Measurements from ENCODE around the gene SUMO4. TPM values are rescaled to one million over a fixed set of nuclear protein-coding genes. Genes with fewer than 3 reads are reported as not detected.
"Not testable (repeated sequence)": the region's sequence is repeated elsewhere in the genome, so short reads cannot be mapped to it uniquely, and the experiment has no call there.

SUMO4 gene
- polyA plus RNA-seq, 3 donors: 0.22 to 0.29 (median 0.27) TPM

DNA sequence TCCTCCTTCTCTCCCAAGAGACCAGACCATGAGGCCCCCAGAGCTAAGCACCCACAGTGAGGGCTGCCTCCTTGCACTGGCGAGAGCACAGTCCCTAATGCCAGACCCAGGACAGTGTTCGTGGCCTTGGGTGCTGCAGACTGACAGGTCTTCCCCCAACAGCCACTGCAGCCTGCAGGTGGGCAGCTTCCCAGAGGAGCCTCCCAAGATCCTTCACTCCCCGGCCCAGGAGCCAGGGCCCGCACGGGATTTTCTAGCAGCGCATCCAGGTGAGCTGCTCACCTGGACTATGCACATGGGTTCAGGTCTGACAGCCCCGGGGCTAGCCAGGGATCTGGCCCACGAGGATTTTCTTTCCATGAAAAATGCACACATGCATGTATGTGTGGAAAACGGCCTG lies 41.7 kb downstream of the SUMO4 start:
- Mint-ChIP-seq H3K27me3 (ENCODE audit: low read depth in 3 of 3) (peaks cover 0 to 4% (median 2%) of the 10 kb centered on the region in 3 donors), H3K27ac (no peak overlapping the region), H3K4me3 (no peak overlapping the region), H3K4me1 (peaks cover 2% of the 10 kb centered on the region), H3K36me3 (peaks cover 0 to 2% of the 10 kb centered on the region in 2 donors), H3K9me3 (peaks cover 0 to 9% (median 3%) of the 10 kb centered on the region in 7 donors)
- Histone ChIP-seq H3K4me2 (replicated peaks; ENCODE audit: extremely low read depth, low read length, poor library complexity, severe bottlenecking) (no peak overlapping the region), H3K4me3 (replicated peaks in 1 of 3; ENCODE audit: low read depth in 2 of 3, low read length in 3 of 3) (no peak overlapping the region), H3K27ac (ENCODE audit: low read depth in 1 of 2, low read length in 2 of 2) (no peak overlapping the region), H2AFZ (ENCODE audit: insufficient read depth, low read depth, low read length, poor library complexity, severe bottlenecking) (no peak overlapping the region), H3K9ac (ENCODE audit: insufficient read depth, low read length, poor library complexity, severe bottlenecking) (no peak overlapping the region), H4K20me1 (ENCODE audit: insufficient read depth, low read length) (no peaks in the 10 kb centered on the region), H3K27me3 (ENCODE audit: control insufficient read depth in 2 of 2, insufficient read depth in 2 of 2, low read length in 2 of 2) (no peaks in the 10 kb centered on the region), H3K9me3 (replicated peaks in 1 of 2; ENCODE audit: control insufficient read depth in 1 of 2, insufficient read depth in 1 of 2, low read length in 2 of 2) (no peaks in the 10 kb centered on the region), H3K4me1 (ENCODE audit: control insufficient read depth in 1 of 2, insufficient read depth in 2 of 2, low read length in 2 of 2) (no peaks in the 10 kb centered on the region), H3K36me3 (replicated peaks in 1 of 2; ENCODE audit: control insufficient read depth in 1 of 2, insufficient read depth in 2 of 2, low read length in 2 of 2) (no peaks in the 10 kb centered on the region), H3K79me2 (ENCODE audit: insufficient read depth, low read length) (no peaks in the 10 kb centered on the region)
- no peak for DNase-seq
- WGBS (ENCODE audit: insufficient coverage): 92% methylated on average over 8 of the region's 9 CpGs
- TF ChIP-seq, protein P1, sequence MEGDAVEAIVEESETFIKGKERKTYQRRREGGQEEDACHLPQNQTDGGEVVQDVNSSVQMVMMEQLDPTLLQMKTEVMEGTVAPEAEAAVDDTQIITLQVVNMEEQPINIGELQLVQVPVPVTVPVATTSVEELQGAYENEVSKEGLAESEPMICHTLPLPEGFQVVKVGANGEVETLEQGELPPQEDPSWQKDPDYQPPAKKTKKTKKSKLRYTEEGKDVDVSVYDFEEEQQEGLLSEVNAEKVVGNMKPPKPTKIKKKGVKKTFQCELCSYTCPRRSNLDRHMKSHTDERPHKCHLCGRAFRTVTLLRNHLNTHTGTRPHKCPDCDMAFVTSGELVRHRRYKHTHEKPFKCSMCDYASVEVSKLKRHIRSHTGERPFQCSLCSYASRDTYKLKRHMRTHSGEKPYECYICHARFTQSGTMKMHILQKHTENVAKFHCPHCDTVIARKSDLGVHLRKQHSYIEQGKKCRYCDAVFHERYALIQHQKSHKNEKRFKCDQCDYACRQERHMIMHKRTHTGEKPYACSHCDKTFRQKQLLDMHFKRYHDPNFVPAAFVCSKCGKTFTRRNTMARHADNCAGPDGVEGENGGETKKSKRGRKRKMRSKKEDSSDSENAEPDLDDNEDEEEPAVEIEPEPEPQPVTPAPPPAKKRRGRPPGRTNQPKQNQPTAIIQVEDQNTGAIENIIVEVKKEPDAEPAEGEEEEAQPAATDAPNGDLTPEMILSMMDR (IDR thresholded peaks at IDR 0.05): no peak
- intact Hi-C loops (cut with micrococcal nuclease): no loop called here

DNA sequence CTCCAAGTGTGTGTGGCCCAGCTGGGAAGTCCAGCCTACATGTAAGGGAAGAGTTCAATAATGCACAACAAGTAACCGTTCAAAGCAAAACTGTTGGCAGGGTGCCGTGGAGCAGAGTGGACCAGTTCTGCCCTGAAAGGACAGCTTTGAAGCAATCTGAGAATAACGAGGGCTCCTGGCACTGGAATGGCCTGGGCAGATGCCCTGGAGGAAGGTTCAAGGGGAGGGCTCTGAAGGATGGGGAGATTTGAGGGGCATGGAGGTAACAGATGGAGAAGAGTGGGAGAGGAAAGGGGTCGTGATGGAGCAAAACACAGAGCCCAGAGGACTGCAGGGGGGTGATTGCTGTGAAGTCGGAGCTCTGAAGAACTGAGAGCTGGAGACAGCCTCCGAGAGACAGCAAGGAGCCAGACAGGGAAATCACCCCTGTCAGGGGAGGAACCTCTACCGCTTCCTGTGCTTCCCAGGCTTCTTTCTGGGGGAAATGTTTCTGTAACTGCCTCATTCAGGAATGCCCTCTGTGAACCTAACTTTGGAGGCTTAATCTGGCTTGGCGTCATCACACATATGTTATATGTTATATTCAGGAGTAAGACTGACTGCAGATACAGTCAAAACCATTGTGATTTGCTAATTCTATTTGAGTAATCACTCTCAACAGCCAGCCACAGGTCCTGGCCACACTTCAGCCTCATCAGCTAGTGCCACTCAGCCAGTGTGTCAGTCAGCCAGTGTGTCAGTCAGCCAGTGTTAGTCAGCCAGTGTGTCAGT lies 43.5 kb downstream of the SUMO4 start:
- no peak overlapping the region for H3K4me3 Mint-ChIP-seq
- peaks cover 0 to 9% (median 3%) of the 10 kb centered on the region in 7 donors for H3K9me3 Mint-ChIP-seq
- peaks cover 2% of the 10 kb centered on the region for H3K4me1 Mint-ChIP-seq
- Histone ChIP-seq H2AFZ (ENCODE audit: insufficient read depth, low read depth, low read length, poor library complexity, severe bottlenecking) (no peak overlapping the region), H3K4me1 (ENCODE audit: control insufficient read depth in 1 of 2, insufficient read depth in 2 of 2, low read length in 2 of 2) (no peaks in the 10 kb centered on the region), H3K27me3 (ENCODE audit: control insufficient read depth in 2 of 2, insufficient read depth in 2 of 2, low read length in 2 of 2) (no peaks in the 10 kb centered on the region), H3K36me3 (replicated peaks in 1 of 2; ENCODE audit: control insufficient read depth in 1 of 2, insufficient read depth in 2 of 2, low read length in 2 of 2) (no peaks in the 10 kb centered on the region), H3K4me2 (replicated peaks; ENCODE audit: extremely low read depth, low read length, poor library complexity, severe bottlenecking) (no peak overlapping the region), H4K20me1 (ENCODE audit: insufficient read depth, low read length) (no peaks in the 10 kb centered on the region), H3K27ac (ENCODE audit: low read depth in 1 of 2, low read length in 2 of 2) (no peak overlapping the region), H3K9ac (ENCODE audit: insufficient read depth, low read length, poor library complexity, severe bottlenecking) (no peak overlapping the region), H3K4me3 (replicated peaks in 1 of 3; ENCODE audit: low read depth in 2 of 3, low read length in 3 of 3) (no peak overlapping the region), H3K79me2 (ENCODE audit: insufficient read depth, low read length) (no peaks in the 10 kb centered on the region), H3K9me3 (replicated peaks in 1 of 2; ENCODE audit: control insufficient read depth in 1 of 2, insufficient read depth in 1 of 2, low read length in 2 of 2) (no peaks in the 10 kb centered on the region)
- H3K27ac Mint-ChIP-seq: no peak overlapping the region
- TF ChIP-seq, protein P1 (IDR thresholded peaks at IDR 0.05): no peak
- intact Hi-C loops (cut with micrococcal nuclease): no loop called here
- WGBS (ENCODE audit: insufficient coverage): 96% methylated on average over 6 of the region's 8 CpGs
- peaks cover 0 to 2% of the 10 kb centered on the region in 2 donors for H3K36me3 Mint-ChIP-seq
- peak in 1 of 3 donors; percentile 21 for DNase-seq
- peaks cover 0 to 2% (median 1%) of the 10 kb centered on the region in 3 donors for H3K27me3 Mint-ChIP-seq (ENCODE audit: low read depth in 3 of 3)

DNA sequence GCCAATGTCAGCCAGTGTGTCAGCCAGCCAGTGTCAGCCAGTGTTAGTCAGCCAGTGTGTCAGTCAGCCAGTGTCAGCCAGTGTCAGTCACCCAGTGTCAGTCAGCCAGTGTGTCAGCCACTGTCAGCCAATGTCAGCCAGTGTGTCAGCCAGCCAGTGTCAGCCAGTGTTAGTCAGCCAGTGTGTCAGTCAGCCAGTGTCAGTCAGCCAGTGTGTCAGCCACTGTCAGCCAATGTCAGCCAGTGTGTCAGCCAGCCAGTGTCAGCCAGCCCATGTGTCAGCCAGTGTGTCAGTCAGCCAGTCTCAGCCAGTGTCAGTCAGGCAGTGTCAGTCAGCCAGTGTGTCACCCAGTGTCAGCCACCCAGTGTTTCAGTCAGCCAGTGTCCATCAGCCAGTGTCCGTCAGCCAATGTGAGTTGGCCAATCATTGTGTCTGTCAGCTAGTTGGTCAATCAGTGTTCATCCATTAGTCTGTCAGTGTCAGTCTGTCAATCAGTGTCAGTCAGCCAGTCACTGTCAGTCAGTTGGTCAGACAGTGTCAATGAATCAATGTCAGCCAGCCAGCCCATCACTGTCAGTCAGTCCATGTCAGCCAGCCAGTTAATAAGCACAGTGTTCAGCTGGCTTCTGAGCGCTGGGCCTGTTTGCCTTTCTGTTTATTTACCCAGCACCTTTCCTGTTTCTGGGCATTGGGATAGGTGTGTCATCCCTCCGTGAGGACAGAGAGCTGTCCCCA lies 44.5 kb downstream of the SUMO4 start:
- H3K9me3 Mint-ChIP-seq; H3K4me1 Mint-ChIP-seq; intact Hi-C loops (cut with micrococcal nuclease): not testable (repeated sequence)

More for the DNA sequence above, 44.5 kb downstream of the SUMO4 start:
- H3K4me1 ChIP-seq (ENCODE audit: control insufficient read depth in 1 of 2, insufficient read depth in 2 of 2, low read length in 2 of 2); H3K27me3 ChIP-seq (ENCODE audit: control insufficient read depth in 2 of 2, insufficient read depth in 2 of 2, low read length in 2 of 2); H3K36me3 ChIP-seq (replicated peaks in 1 of 2; ENCODE audit: control insufficient read depth in 1 of 2, insufficient read depth in 2 of 2, low read length in 2 of 2); H3K36me3 Mint-ChIP-seq; H3K9me3 ChIP-seq (replicated peaks in 1 of 2; ENCODE audit: control insufficient read depth in 1 of 2, insufficient read depth in 1 of 2, low read length in 2 of 2); DNase-seq; H4K20me1 ChIP-seq (ENCODE audit: insufficient read depth, low read length); H3K4me3 ChIP-seq (replicated peaks in 1 of 3; ENCODE audit: low read depth in 2 of 3, low read length in 3 of 3); H2AFZ ChIP-seq (ENCODE audit: insufficient read depth, low read depth, low read length, poor library complexity, severe bottlenecking); H3K4me2 ChIP-seq (replicated peaks; ENCODE audit: extremely low read depth, low read length, poor library complexity, severe bottlenecking); H3K4me3 Mint-ChIP-seq; H3K27me3 Mint-ChIP-seq (ENCODE audit: low read depth in 3 of 3); H3K27ac Mint-ChIP-seq; H3K79me2 ChIP-seq (ENCODE audit: insufficient read depth, low read length); H3K27ac ChIP-seq (ENCODE audit: low read depth in 1 of 2, low read length in 2 of 2); H3K9ac ChIP-seq (ENCODE audit: insufficient read depth, low read length, poor library complexity, severe bottlenecking): not testable (repeated sequence)
- WGBS (ENCODE audit: insufficient coverage): 100% methylated on average over 1 of the region's 3 CpGs

All from CD14-positive monocyte (primary cell).